Ascending aorta (tissue), 2 donors: ENCODE data around the gene HNRNPC. TPM values are rescaled to one million over a fixed set of nuclear protein-coding genes. Genes with fewer than 3 reads are reported as not detected.
"Not testable (repeated sequence)": the region's sequence is repeated elsewhere in the genome, so short reads cannot be mapped to it uniquely, and the experiment has no call there.

Source experiments
- DNase-seq, 2 donors: peaks; one replicate each; pipeline ENCODE4 v3.0.0-alpha.2; 2019; ENCODE audit warnings: low spot score in 2 of 2
- H3K27ac ChIP-seq, 2 donors: fragments of 200-600 bp; sonication (generic); one replicate each; pipeline ENCODE4 v1.5.1; 2016 to 2017; ENCODE audit warnings: mild to moderate bottlenecking in 1 of 2
- H3K27me3 ChIP-seq: fragments of 200-600 bp; sonication (generic); one replicate; pipeline ENCODE4 v1.5.1; 2017
- H3K36me3 ChIP-seq, 2 donors: fragments of 200-600 bp; sonication (generic); one replicate each; pipeline ENCODE4 v1.5.1; 2016
- H3K4me1 ChIP-seq, 2 donors: fragments of 200-600 bp; sonication (generic); one replicate each; pipeline ENCODE4 v1.5.1; 2016 to 2017; ENCODE audit warnings: mild to moderate bottlenecking in 1 of 2
- H3K4me3 ChIP-seq, 2 donors: fragments of 200-600 bp; sonication (generic); one replicate each; pipeline ENCODE4 v1.5.1; 2016 to 2017; ENCODE audit warnings: mild to moderate bottlenecking in 1 of 2
- H3K9me3 ChIP-seq, 2 donors: fragments of 200-600 bp; sonication (generic); one replicate each; pipeline ENCODE4 v1.5.1; 2016
- CTCF ChIP-seq, 3 experiments: fragments of 200-600 bp in 2 of 3; fragments of 450-650 bp in 1 of 3; sonication (generic) in 2 of 3; IDR thresholded peaks; one replicate each; pipeline ENCODE4 v1.5.1; 2016 to 2019; ENCODE audit warnings: antibody characterized with exemption in 3 of 3, mild to moderate bottlenecking in 1 of 3, moderate library complexity in 1 of 3
- intact Hi-C: fragments of 100-400 bp; cut with DNase I; formaldehyde crosslinking; loops from one replicate; pipeline ENCODE4 v1.15.1; 2023
- total RNA-seq: library from RNA; depleted of rRNA; stranded (reverse); fragments of >200 nt; gene quantifications from one replicate; pipeline ENCODE4 v1.1.0, GENCODE V29; 2016

HNRNPC gene
- total RNA-seq, 1 donor from 2014 or later = 303 TPM

GRCh38 chr14:21171128-21171527 lies 98.1 kb downstream of the HNRNPC start:
- Histone ChIP-seq H3K36me3 (no peaks in the 10 kb centered on the region), H3K27me3 (no peaks in the 10 kb centered on the region), H3K9me3 (no peaks in the 10 kb centered on the region), H3K4me1 (no peaks in the 10 kb centered on the region), H3K27ac (no peak overlapping the region), H3K4me3 (no peak overlapping the region)
- no peak for DNase-seq
- intact Hi-C loops = no loop called here
- no peak for TF ChIP-seq CTCF (IDR thresholded peaks at IDR 0.05)

DNA sequence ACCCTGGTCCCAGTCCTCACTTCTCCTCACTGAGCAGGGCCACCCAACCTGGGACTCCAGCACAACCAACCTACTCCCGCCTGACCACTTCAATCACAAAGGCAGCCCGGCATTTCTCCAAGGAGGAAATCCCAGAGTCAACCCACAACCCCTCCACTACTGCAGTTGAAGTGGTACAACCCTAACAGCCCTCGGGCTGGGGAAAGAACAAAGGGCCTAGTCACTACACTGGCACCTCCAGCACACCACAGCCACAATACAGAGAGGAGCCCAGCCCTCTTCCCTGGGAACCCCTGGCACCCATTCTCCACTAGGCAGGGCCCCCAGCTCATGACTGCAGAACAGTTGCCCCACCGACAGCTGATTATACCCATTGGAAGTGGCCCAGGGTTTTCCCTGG lies 99.7 kb downstream of the HNRNPC start:
- Histone ChIP-seq H3K27ac (no peak overlapping the region), H3K27me3 (no peaks in the 10 kb centered on the region), H3K4me1 (no peaks in the 10 kb centered on the region), H3K4me3 (no peak overlapping the region), H3K36me3 (no peaks in the 10 kb centered on the region), H3K9me3 (no peaks in the 10 kb centered on the region)
- intact Hi-C loops = no loop called here
- DNase-seq = no peak
- TF ChIP-seq CTCF (IDR thresholded peaks at IDR 0.05) = no peak

DNA sequence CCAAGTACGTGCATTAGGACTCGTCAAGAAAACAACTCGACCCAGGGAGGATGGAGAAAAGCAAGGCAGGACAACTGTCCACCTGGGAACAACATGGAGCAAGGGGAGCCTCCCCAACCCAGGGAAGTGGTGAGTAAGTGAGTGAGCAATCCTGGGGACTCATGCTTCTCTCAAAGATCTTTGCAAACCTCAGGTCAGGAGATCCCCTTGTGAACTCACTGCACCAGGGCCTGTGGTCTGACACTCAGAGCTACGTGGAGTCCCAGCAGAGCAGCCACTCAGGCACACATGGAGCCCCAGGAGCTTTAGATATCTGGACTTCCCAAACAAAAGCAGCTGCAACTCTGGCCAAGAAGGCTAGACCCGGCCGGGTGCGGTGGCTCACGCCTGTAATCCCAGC lies 101.2 kb downstream of the HNRNPC start:
- no peak for DNase-seq
- H3K4me3 ChIP-seq = no peak overlapping the region
- H3K36me3 ChIP-seq = no peaks in the 10 kb centered on the region
- no peaks in the 10 kb centered on the region for H3K4me1 ChIP-seq
- no peaks in the 10 kb centered on the region for H3K27me3 ChIP-seq
- no peak overlapping the region for H3K27ac ChIP-seq
- no peak for TF ChIP-seq CTCF (IDR thresholded peaks at IDR 0.05)
- H3K9me3 ChIP-seq = no peaks in the 10 kb centered on the region
- intact Hi-C loops = no loop called here

DNA sequence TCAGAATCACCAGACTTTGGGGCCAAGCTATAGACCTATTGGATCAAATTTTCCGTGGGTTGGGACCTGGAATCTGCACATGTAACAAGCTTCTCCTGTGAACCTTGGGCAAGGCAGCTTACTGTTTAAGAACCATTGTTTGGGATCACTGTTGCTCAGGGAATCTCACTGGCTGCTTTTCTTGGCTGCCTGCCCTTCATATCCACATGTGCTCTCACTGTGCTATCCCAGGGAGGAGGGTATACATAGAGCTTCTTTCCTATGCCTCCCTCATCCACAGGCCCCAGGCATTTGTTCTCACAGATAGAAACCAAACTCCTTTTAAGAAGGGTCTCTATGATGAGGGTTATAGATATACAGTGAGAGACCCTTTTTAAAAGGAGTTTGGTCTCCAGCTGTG lies 103.6 kb downstream of the HNRNPC start:
- H3K9me3 ChIP-seq, H3K4me1 ChIP-seq, intact Hi-C loops: not testable (repeated sequence)

DNA sequence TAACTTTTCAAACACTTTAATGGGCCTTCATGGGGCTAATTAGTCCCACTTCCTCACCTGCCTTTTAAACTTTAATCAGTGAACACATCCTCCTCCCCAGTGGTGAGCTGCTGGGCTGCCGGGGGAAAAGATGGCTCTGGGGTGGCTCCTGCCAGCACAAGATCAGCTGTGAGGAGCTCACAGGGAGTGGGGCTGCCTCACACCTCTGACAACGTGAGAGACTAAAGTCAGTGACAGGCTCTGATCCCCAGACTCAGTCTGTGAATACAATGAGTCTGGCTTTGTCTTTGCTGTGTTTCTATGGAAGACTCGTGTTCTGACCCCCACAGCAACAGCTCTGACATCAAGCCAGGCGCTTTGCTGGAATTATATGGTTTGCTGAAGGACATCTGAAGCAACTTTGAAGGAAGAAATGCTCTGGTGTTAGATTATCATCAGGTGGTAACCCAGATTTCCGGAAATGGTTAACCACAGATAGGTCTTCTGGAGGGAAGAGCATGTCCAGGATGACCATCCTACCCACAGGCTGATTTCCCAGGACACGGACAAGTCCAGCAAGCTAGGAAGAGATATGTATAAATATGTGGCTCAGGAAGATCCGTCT lies 104.1 kb downstream of the HNRNPC start:
- H3K36me3 ChIP-seq, DNase-seq, H3K27me3 ChIP-seq, H3K4me1 ChIP-seq, intact Hi-C loops, H3K4me3 ChIP-seq, H3K27ac ChIP-seq, H3K9me3 ChIP-seq: not testable (repeated sequence)

More for the DNA sequence above, 103.6 kb downstream of the HNRNPC start:
- H3K27me3 ChIP-seq, H3K4me3 ChIP-seq, DNase-seq, H3K27ac ChIP-seq, H3K36me3 ChIP-seq: not testable (repeated sequence)

GRCh38 chr14:21163871-21164291 lies 105.4 kb downstream of the HNRNPC start:
- H3K9me3 ChIP-seq = no peaks in the 10 kb centered on the region
- no peak overlapping the region for H3K27ac ChIP-seq
- intact Hi-C loops = no loop called here
- H3K4me3 ChIP-seq = no peak overlapping the region
- DNase-seq = no peak
- H3K36me3 ChIP-seq = no peaks in the 10 kb centered on the region
- H3K27me3 ChIP-seq = no peaks in the 10 kb centered on the region
- TF ChIP-seq CTCF (IDR thresholded peaks at IDR 0.05) = no peak
- no peaks in the 10 kb centered on the region for H3K4me1 ChIP-seq

GRCh38 chr14:21162081-21162480 lies 107.2 kb downstream of the HNRNPC start:
- Histone ChIP-seq H3K36me3 (no peaks in the 10 kb centered on the region), H3K9me3 (no peaks in the 10 kb centered on the region), H3K4me1 (no peaks in the 10 kb centered on the region), H3K27ac (no peak overlapping the region), H3K27me3 (no peaks in the 10 kb centered on the region), H3K4me3 (no peak overlapping the region)
- no peak for DNase-seq
- intact Hi-C loops = no loop called here
- no peak for TF ChIP-seq CTCF (IDR thresholded peaks at IDR 0.05)
